ENCODE data around the gene TGFB1I1.
"Not testable (repeated sequence)": the region's sequence is repeated elsewhere in the genome, so short reads cannot be mapped to it uniquely, and the experiment has no call there.

Gene TGFB1I1

DNA sequence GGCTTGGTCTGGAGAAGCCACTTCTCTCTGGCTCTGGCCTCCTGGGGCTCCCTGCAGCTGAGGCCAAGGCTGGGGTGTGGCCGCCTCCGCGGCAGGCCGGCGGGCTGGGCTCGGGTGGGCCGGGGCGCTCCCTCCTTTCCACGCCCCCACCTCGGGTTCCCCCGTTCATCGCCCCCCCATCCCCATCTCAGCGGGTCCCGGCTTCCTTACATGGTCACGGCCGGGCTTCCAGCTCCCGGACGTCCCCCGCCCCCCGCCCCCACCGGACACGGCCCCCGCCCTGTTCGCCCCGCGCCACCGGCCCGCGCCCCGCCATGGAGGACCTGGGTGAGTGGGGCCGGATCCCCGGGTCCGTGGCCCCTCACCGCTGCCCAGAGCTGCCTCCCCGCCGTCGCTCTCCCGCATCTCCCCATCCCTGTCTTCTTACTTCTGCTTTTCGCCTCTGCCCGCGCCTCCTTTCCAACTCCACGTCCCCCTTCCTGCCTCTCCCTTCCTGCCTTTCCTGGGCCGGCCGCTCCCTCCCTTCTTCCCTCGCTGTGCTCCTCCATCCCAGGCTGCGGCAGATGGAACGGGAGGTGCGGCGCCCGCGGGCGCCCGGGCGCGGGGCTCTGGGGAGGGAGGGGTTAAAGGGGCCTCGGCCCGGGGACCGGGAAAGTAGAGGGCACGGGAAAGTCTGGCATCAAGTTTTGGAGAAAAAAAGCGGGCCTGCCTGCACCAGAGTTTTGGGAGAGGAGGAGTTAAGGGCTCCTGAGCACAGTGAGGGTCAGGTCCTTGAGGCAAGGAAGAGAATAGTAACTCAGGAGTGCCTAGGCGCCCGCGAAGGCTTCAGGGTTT is at the start of gene TGFB1I1:
Gene TGFB1I1, plus strand, starts transcription at position 278 of the 834 bp plus-strand sequence. Its CDS starts 37 bp downstream, at position 315.
- DNase-seq: no peak

GRCh38 chr16:31423241-31423640 is 48.7 kb upstream of the TGFB1I1 start:
- no peak for DNase-seq

DNA sequence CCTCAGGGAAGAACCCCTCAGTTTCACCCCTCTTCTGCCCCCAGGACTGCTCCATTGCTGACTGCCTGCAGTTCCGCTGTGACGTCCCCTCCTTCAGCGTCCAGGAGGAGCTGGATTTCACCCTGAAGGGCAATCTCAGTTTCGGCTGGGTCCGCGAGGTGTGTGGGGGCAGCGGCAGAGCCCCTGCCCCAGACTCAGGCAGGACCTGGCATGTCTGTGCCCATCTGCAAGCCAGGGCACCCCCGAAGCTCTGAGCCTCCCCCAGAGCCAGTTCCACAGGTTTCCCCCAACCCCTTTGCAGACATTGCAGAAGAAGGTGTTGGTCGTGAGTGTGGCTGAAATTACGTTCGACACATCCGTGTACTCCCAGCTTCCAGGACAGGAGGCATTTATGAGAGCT is 48.2 kb upstream of the TGFB1I1 start:
- no peak for DNase-seq

GRCh38 chr16:31427441-31428278 is 44.3 kb upstream of the TGFB1I1 start:
- no peak for DNase-seq

GRCh38 chr16:31428279-31428597 is 43.7 kb upstream of the TGFB1I1 start, which contains the start of gene COX6A2:
TSS of gene COX6A2 (minus strand) at chr16:31428360. CDS start at chr16:31428325, 35 bp downstream.
- no peak for DNase-seq

- DNase-seq: no peak
Measured at GRCh38 chr16:31428638-31429247, 43.2 kb upstream of the TGFB1I1 start.

- no peak for DNase-seq
Measured at GRCh38 chr16:31429314-31429713, 42.6 kb upstream of the TGFB1I1 start.

DNA sequence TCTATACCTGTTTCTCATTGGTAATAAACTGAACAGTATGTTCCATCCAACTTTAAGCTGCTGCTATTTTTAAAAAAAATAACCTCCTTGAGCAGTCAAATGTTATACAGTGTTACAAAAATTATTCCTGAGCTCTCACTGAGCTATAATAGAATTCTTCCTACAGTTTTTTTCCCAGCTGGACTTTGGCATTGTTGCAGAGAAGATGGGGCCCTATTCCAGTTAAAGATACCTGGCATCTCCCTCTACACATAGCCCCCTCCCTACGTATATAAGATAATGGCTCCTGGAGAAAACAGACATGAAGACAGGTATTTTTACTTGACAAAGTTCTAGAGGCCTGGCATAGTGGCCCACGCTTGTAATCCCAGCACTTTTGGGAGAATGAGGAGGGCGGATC is 42.2 kb upstream of the TGFB1I1 start:
- DNase-seq: no peak

- DNase-seq: no peak
Measured at GRCh38 chr16:31430380-31431052, 41.4 kb upstream of the TGFB1I1 start.

DNA sequence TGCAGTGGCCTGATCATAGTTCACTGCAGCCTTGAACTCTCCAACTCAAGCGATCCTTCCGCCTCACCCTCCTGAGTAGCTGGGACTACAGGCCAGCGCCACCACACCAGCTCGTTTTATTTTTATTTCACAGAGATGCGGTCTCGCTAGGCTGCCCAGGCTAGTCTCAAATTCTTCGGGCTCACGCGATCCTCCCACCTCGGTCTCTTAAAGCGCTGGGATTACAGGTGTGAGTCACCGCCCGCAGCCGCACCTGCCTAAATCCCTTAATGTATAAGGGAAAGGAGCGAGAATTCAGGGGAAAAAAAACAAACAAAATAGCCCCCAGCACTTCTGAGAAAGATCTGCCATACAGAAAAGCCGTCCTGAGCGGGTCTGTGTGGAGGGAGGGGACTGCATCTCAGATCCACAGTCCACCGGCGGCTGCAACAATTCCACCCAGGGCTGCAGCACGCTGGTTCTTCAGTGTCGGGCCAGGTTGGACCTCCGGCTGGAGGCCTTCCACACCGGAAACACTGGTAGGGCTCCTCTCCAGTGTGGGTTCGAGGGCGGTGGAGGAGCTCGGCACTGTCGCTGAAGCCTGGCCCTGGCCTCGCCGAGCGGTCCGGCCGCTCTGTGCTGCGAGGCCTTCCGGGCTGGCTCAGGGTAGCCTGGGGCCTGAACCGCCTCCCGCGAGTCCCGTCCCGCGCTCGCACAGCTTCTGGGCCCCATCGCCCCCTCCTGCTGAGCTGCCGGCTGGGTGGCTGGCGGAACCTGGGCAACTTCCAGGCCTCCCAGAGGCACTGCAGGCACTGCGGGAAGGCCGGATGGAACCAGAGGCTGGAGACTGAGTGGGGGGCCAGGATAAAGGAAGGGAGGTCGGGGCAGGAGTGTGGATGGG is 36.4 kb upstream of the TGFB1I1 start:
- DNase-seq: no peak

GRCh38 chr16:31436221-31437045 is 35.5 kb upstream of the TGFB1I1 start:
- no peak for DNase-seq

DNA sequence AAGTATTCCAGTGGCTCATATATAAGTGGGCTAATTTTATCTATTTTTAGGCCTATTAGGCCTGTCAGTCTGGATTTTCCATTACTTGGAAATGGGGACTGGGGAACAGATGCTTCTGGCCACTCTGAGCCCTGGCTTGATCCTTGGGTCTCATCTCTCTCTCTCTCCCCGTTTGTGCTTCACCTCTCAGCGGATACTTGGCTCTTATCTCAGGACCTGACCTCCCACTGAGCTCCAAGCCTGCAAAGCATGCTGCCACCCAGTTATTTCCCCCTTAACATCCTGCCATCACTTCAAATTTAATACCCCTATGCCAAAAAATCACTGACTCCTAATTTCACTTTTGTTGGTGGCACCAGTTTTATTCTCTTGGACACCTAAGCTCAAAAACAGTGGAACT is 33.5 kb upstream of the TGFB1I1 start:
- no peak for DNase-seq

DNA sequence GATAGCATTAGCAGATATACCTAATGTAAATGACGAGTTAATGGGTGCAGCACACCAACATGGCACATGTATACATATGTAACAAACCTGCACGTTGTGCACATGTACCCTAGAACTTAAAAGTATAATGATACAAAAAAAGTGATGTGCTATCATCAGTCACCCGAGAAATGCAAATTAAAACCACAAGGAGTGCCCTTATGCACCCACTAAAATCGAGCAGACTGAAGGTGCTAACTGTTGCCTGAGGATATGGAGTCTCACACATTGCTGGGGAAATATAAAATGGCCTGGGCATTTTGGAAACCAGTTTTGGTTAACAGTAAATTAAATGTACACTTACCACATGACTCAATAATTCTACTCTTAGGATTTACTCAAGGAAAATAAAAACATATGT is 32.9 kb upstream of the TGFB1I1 start:
- not testable (repeated sequence) for DNase-seq

DNA sequence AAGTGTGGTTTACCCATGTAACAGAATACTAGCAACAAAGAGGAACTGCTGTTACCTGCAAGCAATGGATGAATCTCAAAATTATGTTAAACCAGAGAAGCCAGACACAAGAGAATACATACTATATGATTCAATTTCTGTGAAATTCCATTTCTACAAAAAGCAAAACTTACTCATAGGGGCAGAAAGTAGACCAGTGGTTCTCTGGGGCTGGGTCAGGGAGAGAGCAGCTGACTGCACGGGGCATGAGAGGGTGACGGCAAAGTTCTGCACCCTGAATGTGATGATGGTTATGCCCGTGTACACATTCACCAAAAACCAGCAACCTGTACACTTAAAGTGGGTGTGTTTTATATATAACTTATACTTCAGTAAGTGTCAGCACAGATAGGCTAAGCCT is 32.4 kb upstream of the TGFB1I1 start:
- no peak for DNase-seq

- DNase-seq: no peak
Measured at GRCh38 chr16:31440516-31441184, 31.3 kb upstream of the TGFB1I1 start.

GRCh38 chr16:31441956-31442355 is 30.0 kb upstream of the TGFB1I1 start:
- no peak for DNase-seq

DNA sequence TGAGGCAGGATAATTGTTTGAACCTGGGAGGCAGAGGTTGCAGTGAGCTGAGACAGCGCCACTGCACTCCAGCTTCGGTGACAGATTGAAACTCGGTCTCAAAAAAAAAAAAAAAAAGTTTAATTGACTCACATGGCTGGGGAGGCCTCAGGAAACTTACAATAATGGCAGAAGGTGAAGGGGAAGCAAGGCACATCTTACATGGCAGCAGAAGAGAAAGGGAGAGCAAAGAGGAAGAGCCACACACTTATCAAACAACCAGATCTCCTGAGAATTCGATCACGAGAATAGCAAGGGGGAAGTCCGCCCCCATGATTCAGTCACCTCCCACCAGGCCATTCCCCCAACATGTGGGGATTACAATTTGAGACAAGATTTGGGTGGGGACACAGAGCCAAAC is 26.0 kb upstream of the TGFB1I1 start:
- DNase-seq: not testable (repeated sequence)

DNA sequence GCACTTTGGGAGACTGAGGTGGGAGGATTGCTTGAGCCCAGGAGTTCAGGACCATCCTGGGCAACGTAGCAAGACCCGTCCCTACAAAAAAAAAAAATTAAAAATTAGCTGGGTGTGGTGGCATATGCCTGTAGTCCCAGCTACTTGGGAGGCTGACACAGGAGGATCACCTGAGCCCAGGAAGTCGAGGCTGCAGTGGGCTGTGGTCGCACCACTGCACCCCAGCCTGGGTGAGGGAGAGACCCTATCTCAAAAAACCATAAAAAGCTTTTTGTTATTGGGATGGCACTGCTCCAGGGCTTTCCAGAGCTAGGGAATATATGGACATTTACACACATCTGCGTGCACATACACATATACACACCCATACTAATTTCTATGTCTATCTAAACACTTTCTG is 20.8 kb upstream of the TGFB1I1 start:
- no peak for DNase-seq

DNA sequence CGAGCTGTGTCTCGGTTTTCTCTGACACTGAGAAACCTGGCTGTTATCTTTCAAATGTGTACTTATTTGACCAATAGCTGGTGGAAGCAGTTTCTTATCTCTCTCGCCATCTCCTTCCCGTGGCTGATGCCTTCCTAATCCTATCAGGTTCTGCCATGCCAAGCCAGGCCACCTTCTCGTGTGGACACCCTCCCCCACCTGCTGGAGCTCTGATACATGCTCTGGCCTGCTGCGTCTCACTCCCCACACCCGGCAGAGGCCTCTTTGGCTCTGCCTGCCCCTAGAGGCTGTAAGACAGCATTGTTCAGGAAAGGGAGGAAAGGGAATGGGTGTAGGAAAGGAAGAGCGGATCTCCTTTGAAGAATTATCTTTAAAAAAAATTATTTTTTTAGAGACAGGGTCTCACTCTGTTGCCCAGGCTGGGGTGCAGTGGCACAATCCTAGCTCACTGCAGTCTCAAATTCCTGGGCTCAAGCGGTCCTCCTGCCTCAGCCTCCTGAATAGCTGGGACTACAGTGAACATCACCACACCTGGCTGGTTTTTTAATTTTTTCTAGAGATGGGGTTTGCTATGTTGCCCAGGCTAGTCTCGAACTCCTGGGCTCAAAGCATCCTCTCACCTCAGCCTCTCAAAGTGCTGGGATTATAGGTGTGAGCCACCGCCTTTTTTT is 20.1 kb upstream of the TGFB1I1 start:
- no peak for DNase-seq

GRCh38 chr16:31452631-31453106 is 19.3 kb upstream of the TGFB1I1 start:
- DNase-seq: no peak

All from NCI-H2107 (cell line).